KMS-11 (cell line): ENCODE results near the gene KRTAP5-8.
"Not testable (repeated sequence)": the region's sequence is repeated elsewhere in the genome, so short reads cannot be mapped to it uniquely, and the experiment has no call there.

Source experiments
- H2AFZ ChIP-seq: fragments of 200-600 bp; sonication (generic); 2 replicates; pipeline ENCODE4 v1.6.1; 2016; ENCODE audit warnings: antibody characterized with exemption, mixed run types, low read depth
- H3K27ac ChIP-seq: fragments of 200-600 bp; sonication (generic); 2 replicates; pipeline ENCODE4 v1.6.1; 2016; ENCODE audit warnings: mild to moderate bottlenecking, mixed run types
- H3K27me3 ChIP-seq: fragments of 200-600 bp; sonication (generic); 2 replicates; pipeline ENCODE4 v1.6.1; 2017; ENCODE audit warnings: mild to moderate bottlenecking, low read depth, mixed run types, moderate library complexity; ENCODE audit not compliant: insufficient read depth
- H3K36me3 ChIP-seq: fragments of 200-600 bp; sonication (generic); 2 replicates; pipeline ENCODE4 v1.6.1; 2017; ENCODE audit warnings: mild to moderate bottlenecking, mixed run types; ENCODE audit not compliant: insufficient read depth
- H3K4me1 ChIP-seq: fragments of 200-600 bp; sonication (generic); 2 replicates; pipeline ENCODE4 v1.6.1; 2016; ENCODE audit warnings: mild to moderate bottlenecking, low read depth, mixed run types; ENCODE audit not compliant: poor library complexity, severe bottlenecking
- H3K4me2 ChIP-seq: fragments of 200-600 bp; sonication (generic); 2 replicates; pipeline ENCODE4 v1.7.0; 2016; ENCODE audit warnings: mild to moderate bottlenecking, mixed run types
- H3K4me3 ChIP-seq: fragments of 200-600 bp; sonication (generic); IDR thresholded peaks from 2 replicates; pipeline ENCODE4 v1.6.1; 2017; ENCODE audit warnings: low read depth, low read length, mixed read lengths; ENCODE audit not compliant: insufficient read depth
- H3K79me2 ChIP-seq: fragments of 200-600 bp; sonication (generic); 2 replicates; pipeline ENCODE4 v1.6.1; 2016; ENCODE audit warnings: low read depth, mixed run types; ENCODE audit not compliant: insufficient read depth
- H3K9ac ChIP-seq: fragments of 200-600 bp; sonication (generic); 2 replicates; pipeline ENCODE4 v1.6.1; 2016; ENCODE audit warnings: mild to moderate bottlenecking, mixed run types
- H4K20me1 ChIP-seq: fragments of 200-600 bp; sonication (generic); 2 replicates; pipeline ENCODE4 v1.6.1; 2016; ENCODE audit warnings: mild to moderate bottlenecking, mixed run types; ENCODE audit not compliant: insufficient read depth
- TF ChIP-seq, protein P1 (sequence below): fragments of 200-600 bp; sonication (generic); conservative IDR thresholded peaks from 2 replicates; pipeline ENCODE4 v1.6.1; 2017; ENCODE audit warnings: low read depth, mild to moderate bottlenecking, antibody characterized with exemption, low read length, moderate library complexity, mixed read lengths

The KRTAP5-8 gene

DNA sequence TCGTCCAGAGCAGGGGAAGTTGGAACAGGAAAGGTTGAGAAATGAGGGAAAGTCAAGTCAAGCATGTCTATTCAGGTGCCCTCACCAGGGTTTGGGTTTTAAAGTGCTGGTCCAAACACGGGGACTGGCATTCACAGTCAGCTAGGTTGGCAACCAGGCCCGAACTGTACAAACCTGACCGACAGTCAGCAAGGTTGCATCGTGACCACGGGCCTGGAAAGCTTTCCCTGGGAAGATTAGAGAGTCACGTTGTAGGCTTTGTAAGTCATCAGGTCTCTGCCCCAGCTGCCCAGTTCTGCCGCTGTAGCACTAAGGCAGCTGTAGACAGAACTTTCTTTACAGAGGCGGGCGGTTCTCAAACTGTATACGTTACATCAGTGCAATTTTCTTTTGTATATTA lies 35.0 kb downstream of the KRTAP5-8 start:
- H3K27ac ChIP-seq, result no peak overlapping the region
- no peak overlapping the region for H3K4me3 ChIP-seq
- TF ChIP-seq, protein P1, sequence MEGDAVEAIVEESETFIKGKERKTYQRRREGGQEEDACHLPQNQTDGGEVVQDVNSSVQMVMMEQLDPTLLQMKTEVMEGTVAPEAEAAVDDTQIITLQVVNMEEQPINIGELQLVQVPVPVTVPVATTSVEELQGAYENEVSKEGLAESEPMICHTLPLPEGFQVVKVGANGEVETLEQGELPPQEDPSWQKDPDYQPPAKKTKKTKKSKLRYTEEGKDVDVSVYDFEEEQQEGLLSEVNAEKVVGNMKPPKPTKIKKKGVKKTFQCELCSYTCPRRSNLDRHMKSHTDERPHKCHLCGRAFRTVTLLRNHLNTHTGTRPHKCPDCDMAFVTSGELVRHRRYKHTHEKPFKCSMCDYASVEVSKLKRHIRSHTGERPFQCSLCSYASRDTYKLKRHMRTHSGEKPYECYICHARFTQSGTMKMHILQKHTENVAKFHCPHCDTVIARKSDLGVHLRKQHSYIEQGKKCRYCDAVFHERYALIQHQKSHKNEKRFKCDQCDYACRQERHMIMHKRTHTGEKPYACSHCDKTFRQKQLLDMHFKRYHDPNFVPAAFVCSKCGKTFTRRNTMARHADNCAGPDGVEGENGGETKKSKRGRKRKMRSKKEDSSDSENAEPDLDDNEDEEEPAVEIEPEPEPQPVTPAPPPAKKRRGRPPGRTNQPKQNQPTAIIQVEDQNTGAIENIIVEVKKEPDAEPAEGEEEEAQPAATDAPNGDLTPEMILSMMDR, result no peak
- H3K4me2 ChIP-seq, result no peak overlapping the region
- H4K20me1 ChIP-seq, result no peaks in the 10 kb centered on the region
- H3K27me3 ChIP-seq, result no peaks in the 10 kb centered on the region
- H3K4me1 ChIP-seq, result no peaks in the 10 kb centered on the region
- H3K9ac ChIP-seq, result no peak overlapping the region
- no peak overlapping the region for H2AFZ ChIP-seq
- no peaks in the 10 kb centered on the region for H3K36me3 ChIP-seq
- no peaks in the 10 kb centered on the region for H3K79me2 ChIP-seq

DNA sequence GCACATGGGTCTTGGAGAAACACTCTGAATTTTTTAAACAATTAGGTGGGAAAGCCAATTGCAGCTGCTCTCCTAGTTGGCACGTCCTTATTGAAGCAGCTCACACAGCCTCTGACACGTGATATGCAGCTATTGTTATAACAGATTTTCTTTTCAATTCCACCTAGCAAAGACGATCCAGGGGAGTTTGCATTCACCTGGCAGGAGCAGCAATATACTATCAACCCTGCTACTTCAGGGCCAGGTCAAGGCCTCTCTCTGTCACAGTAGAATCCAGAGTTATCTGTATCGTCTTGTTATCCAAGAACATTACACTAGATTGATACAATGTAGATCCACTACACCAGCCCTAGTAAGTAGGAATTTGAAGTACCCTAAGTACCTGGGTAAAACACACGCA lies 36.6 kb downstream of the KRTAP5-8 start:
- Histone ChIP-seq H2AFZ (no peak overlapping the region), H3K9ac (no peak overlapping the region), H3K27me3 (no peaks in the 10 kb centered on the region), H3K27ac (no peak overlapping the region), H3K4me2 (no peak overlapping the region), H3K4me1 (no peaks in the 10 kb centered on the region), H4K20me1 (no peaks in the 10 kb centered on the region), H3K4me3 (no peak overlapping the region), H3K36me3 (no peaks in the 10 kb centered on the region), H3K79me2 (no peaks in the 10 kb centered on the region)
- TF ChIP-seq, protein P1, result no peak

DNA sequence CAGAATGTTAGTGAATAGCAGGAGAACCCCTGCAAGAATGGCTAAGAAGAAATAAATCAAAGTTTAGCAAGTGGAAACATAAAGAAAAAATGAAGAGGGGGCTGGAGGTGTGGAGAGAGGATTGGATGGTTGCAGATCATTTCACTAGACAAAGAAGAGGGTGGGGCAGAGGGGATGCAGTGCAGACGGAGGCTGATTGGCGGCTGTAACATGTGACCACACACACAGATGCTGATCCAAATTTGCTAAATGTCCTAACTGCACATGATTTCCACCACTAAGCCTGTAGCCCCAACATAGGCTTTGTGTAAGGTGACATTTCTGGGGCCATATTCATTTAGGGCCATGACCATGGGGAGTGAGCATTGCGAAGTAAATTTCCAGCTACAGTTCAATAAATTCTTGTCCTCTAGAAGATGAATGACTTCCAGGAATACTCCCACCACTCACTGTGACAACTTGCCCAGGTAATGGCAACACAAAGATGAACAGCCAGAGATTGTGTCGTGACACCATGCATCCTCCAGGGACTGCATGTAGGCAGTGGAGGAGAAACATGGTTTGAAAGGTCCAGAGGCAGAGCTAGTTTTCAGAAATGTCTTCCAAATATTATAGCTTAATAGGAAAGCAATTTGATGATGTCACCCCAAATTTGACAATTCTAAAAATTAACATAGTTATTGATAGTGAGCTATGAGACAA lies 38.0 kb downstream of the KRTAP5-8 start:
- no peaks in the 10 kb centered on the region for H3K36me3 ChIP-seq
- peaks cover 7% of the 10 kb centered on the region for H3K4me1 ChIP-seq
- no peak overlapping the region for H3K4me2 ChIP-seq
- no peaks in the 10 kb centered on the region for H3K79me2 ChIP-seq
- no peak overlapping the region for H2AFZ ChIP-seq
- no peaks in the 10 kb centered on the region for H3K27me3 ChIP-seq
- no peaks in the 10 kb centered on the region for H4K20me1 ChIP-seq
- no peak overlapping the region for H3K9ac ChIP-seq
- no peak overlapping the region for H3K4me3 ChIP-seq
- no peak overlapping the region for H3K27ac ChIP-seq
- TF ChIP-seq, protein P1, result no peak

DNA sequence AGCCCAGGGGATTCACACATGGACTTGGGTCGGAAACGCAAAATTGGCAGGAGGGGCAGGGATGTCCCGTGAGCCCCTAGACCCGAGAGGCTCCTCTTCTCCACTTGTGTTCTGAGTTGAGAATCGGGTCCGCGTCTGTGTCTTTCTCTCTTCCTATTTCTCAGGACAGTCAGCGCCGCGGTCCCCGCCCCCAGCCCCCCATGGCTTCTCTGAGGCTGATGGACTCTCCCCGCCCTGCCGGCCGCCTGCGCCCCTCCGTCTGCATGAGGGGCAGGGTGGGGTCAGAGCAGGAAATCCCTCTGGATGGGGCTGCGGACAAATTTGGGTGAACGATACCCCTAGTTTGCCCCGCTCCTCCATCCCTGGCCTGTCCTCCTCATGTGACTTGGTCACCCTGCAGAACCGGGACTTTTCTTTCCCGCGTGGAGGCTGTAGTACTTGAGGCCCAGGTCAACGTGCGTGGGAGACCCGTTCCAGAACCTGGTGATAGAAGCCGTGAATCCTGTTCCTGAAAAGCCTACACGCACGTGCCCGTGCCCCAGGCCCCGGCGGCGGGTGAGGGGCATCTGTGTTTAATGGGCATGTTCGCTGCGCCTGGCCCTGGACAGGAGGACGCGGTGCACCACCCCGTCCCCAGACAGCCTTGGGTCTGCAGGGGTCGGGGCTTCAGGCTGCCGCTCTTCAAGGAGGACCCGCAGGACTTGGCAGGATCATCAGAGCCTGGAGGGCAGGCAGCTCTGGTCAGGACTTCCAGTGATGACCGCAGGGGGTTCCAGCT lies 39.1 kb downstream of the KRTAP5-8 start:
- not testable (repeated sequence) for H3K4me2 ChIP-seq, H3K36me3 ChIP-seq, H3K4me3 ChIP-seq

More for the DNA sequence above, 39.1 kb downstream of the KRTAP5-8 start:
- not testable (repeated sequence) for H3K9ac ChIP-seq, H2AFZ ChIP-seq, H4K20me1 ChIP-seq, H3K4me1 ChIP-seq, H3K27ac ChIP-seq, H3K79me2 ChIP-seq, H3K27me3 ChIP-seq
